Testis (tissue), 2 donors: ENCODE measurements around the gene RGSL1.

Experiments
- CTCF ChIP-seq, 3 experiments: fragments of 450-650 bp in 2 of 3; fragments of 200-600 bp in 1 of 3; sonication (generic) in 1 of 3; IDR thresholded peaks; one replicate each; pipeline ENCODE4 v1.5.1; 2016 to 2019; ENCODE audit warnings: antibody characterized with exemption in 3 of 3, mild to moderate bottlenecking in 2 of 3, moderate library complexity in 1 of 3
- POLR2A ChIP-seq: fragments of 450-650 bp; IDR thresholded peaks from one replicate; pipeline ENCODE4 v1.6.1; 2017; ENCODE audit warnings: antibody characterized with exemption, mild to moderate bottlenecking, moderate library complexity

- TF ChIP-seq CTCF (IDR thresholded peaks at IDR 0.05) (no peak), POLR2A (no peak)
Measured at GRCh38 chr1:182565537-182565936, 115.6 kb downstream of the RGSL1 start.
